SJCRH30 (cell line): Measurements from ENCODE around the gene RP9. TPM values are rescaled to one million over a fixed set of nuclear protein-coding genes. Genes with fewer than 3 reads are reported as not detected.

ENCODE experiments used
- total RNA-seq: library from RNA; depleted of rRNA; stranded (reverse); fragments of >200 nt; shearing (Covaris generic); gene quantifications from 2 replicates; pipeline ENCODE4 v1.2.3, GENCODE V29; 2014; rRNA removed

RP9 gene
- total RNA-seq, 1 experiment from 2014 or later = 31.0 TPM

Other genes with a start within 250 kb of the RP9 start
- gene KBTBD2, start 217.6 kb downstream of the RP9 start, total RNA-seq = 50.7 and 51.4 TPM in 2 replicates
- gene FKBP9, start 152.0 kb downstream of the RP9 start, total RNA-seq = 61.8 and 73.5 TPM in 2 replicates
- 42.9 and 45.1 TPM in 2 replicates for gene NT5C3A, start 46.6 kb downstream of the RP9 start, total RNA-seq
- gene BBS9, start 20.2 kb upstream of the RP9 start, total RNA-seq = 9.1 and 9.3 TPM in 2 replicates